ENCODE data around the gene COL7A1.
A peak's percentile ranks its signal among the peaks of the same experiment; 100 is the strongest.
"Not testable (repeated sequence)": the region's sequence is repeated elsewhere in the genome, so short reads cannot be mapped to it uniquely, and the experiment has no call there.

Gene COL7A1

DNA sequence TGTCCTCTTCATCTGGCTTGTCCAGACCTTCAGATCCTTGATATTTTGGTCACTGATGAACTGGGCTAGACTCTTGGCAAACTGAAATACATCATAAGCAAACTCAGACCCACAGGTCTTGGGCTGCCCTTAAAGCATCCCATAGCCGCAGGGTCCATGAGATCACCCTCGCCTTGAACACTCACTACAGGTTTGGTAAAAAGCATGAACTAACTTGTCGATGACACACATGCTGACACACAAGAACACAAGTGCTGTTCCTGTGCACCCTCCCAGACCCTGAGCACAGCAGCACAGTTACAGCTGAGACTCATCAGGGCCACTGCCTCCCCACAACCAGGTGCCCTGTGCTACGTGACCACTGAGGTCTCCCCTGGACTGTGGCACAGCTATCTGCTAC, 59.6 kb downstream of the COL7A1 start:
- no peak for DNase-seq

DNA sequence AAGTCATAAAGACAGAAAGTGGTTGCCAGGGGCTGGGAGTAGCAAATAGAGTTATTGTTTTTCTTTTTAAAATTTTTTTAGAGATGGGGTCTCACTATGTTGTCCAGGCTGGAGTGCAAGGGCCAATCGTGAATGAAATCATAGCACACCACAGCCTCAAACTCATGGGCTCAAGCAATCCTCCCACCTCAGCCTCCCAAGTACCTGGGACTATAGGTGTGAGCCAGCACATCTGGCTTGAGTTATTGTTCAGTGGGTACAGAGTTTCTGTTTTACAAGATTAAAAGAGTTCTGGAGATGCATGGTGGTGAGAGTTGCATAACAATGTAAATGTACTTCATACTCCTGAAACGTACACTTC, 62.2 kb downstream of the COL7A1 start:
- no peak for DNase-seq

GRCh38 chr3:48532271-48532976, 62.7 kb downstream of the COL7A1 start:
- DNase-seq, result no peak

DNA sequence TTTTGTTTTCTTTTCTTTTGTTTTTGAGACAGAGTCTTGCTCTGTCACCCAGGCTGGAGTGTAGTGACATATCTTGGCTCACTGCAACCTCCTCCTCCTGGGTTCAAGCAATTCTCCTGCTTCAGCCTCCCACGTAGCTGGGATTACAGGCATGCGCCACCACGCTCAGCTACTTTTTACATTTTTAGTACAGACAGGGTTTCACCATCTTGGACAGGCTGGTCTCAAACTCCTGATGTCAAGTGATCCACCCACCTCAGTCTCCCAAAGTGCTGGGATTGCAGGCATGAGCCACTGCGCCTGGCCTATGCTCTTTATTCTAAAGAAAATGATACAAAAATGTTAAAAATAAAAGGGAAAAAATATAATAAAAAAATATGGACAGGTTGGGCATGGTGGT, 64.4 kb downstream of the COL7A1 start:
- not testable (repeated sequence) for DNase-seq

- no peak for DNase-seq
These were observed 66.4 kb downstream of the COL7A1 start for GRCh38 chr3:48528754-48529153.

DNA sequence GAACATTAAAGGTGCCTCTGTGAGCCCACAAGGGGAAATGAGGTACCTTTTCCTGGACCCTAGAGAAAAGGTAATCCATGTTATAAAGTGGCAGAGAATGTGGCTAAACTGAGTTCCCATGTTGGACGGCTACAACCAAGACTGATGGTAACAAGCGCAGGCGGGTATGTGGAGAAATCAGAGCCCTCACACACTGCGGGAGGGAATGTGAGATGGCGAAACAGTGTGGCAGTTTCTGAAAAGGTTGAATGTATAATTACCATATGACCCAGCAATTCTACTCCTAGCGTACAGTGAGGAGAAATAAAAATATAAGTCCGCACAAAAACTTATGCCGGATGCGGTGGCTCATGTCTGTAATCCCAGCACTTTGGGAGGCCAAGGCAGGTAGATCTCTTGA, 67.1 kb downstream of the COL7A1 start:
- no peak for DNase-seq

GRCh38 chr3:48524970-48525369, 70.2 kb downstream of the COL7A1 start:
- no peak for DNase-seq

GRCh38 chr3:48521635-48522034, 73.5 kb downstream of the COL7A1 start:
- DNase-seq, result no peak

DNA sequence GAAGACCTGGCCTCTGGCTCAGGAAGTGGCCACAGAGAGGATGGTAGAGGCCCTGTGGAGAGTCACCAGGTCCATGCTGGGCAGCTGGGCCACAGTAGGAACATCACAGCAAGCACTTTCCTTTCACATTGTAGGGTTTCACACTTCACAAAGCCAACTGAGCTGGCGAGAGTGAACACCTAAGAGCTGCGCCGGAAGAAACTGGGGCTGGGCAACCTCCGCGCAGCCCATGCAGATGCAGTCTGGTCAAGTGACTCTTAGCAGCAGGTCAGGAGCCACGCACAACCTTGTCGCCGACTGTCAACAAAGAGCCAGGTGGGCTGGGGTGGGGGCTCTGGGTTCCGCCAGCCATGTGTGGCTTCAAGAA, 75.9 kb downstream of the COL7A1 start:
- DNase-seq, result no peak

DNA sequence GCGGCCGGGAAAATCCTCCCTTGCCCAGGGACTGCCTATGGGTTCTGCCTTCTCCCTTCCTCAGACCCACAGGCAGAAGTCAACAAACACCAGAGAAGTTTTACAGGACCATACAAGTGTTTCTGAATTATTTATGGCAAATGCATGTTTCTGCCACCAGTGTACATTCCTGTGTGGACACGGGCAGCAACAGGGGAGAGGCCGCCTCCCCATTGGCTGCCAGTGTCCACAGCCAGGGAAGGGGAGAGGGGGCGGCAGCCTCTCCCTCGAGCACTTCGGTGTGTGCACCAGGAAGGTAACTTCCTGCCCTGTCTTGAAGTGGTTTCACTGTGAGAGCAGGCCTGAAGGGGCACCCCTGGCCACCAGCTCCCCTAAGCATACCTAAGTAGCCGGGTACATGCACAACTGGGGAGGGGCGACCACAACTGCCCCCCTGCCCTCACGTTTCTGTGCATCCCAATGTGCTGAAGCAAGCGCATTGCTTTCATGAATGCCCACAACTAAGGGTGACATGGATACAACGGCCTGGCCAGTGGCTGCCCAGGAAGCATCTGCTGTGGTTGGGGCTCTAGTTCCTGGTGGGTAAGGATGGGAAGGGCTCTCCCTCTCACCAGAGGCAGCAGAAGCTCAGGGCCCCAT, 76.4 kb downstream of the COL7A1 start:
- DNase-seq, result no peak

DNA sequence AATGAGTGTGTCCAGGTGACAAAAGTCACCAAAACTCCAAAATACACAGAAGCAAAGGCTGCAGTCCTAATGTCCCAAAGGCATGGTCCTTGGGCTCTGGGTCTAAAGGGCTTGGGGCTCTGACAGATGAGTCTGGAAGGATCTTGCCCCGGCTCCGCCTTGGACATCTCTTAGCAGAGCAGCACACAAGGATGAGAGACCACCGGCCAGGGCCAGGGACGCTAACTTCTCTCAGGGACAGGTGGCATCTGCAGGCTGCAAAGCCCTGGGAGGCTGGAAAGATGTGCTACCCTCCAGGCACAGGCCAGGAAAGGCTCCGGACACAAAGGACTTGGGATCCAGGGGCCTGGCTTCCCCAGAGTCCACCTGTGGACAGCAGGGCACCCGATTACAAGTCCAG, 77.1 kb downstream of the COL7A1 start:
- no peak for DNase-seq

GRCh38 chr3:48516571-48516970, 78.6 kb downstream of the COL7A1 start:
- DNase-seq, result peak in 1 of 2 experiments; percentile 10

DNA sequence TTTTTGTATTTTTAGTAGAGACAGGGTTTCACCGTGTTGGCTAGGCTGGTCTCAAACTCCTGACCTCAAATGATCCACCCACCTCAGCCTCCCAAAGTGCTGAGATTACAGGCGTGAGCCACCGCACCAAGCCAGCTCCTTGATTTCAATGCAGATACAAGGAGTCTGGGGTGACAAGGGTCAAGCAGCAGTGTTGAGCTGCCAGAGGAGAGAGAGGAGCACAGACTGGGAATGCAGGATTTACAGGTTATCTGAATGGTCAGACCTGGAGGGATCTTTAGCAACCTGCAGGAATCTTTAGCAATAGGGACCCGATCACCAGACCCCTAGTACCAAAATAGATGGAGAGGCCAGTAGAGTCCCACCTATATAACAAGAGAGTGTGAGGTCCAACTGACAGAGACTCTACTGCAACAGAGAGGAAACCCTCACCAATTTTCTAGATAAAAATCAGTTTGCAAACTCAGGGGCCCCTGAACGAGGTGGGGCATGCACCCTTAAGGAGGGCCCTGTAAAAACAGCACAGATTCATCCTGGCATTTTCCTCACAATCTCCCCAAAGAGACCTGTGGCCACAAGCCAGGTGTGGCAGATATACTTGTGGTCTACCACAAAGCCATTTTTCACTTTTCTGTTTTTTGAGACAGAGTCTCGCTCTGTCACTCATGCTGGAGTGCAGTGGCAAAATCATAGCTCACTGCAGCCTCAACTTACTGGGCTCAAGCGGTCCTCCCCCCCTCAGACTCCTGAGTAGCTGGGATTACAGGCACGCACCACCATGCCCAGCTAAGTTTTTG, 80.5 kb downstream of the COL7A1 start:
- no peak for DNase-seq

All from activated CD4-positive, alpha-beta T cell treated with anti-CD3 and anti-CD28 coated beads, Interleukin-2, amount 50 U/mL, for 4 hours (primary cell).